Loucy (cell line): ENCODE results near the gene CD9.
"Not testable (repeated sequence)": the region's sequence is repeated elsewhere in the genome, so short reads cannot be mapped to it uniquely, and the experiment has no call there.

Experiments
- H2AFZ ChIP-seq: fragments of 200-600 bp; sonication (generic); 2 replicates; pipeline ENCODE4 v1.6.0; 2016; ENCODE audit warnings: antibody characterized with exemption, mild to moderate bottlenecking, low read length, moderate library complexity
- H3F3A ChIP-seq: fragments of 200-600 bp; 2 replicates; pipeline ENCODE4 v1.6.0; 2016; ENCODE audit warnings: antibody characterized with exemption, low read depth, mild to moderate bottlenecking
- H3K27me3 ChIP-seq: fragments of 200-600 bp; sonication (generic); 2 replicates; pipeline ENCODE4 v1.6.1; 2014; ENCODE audit warnings: low read length, mild to moderate bottlenecking; ENCODE audit not compliant: insufficient read depth, poor library complexity, severe bottlenecking
- H3K36me3 ChIP-seq: fragments of 200-600 bp; sonication (generic); 2 replicates; pipeline ENCODE4 v1.6.1; 2016; ENCODE audit warnings: low read length; ENCODE audit not compliant: insufficient read depth
- H3K4me1 ChIP-seq: fragments of 200-600 bp; sonication (generic); 2 replicates; pipeline ENCODE4 v1.5.1; 2014; ENCODE audit warnings: low read length, mild to moderate bottlenecking; ENCODE audit not compliant: insufficient read depth, poor library complexity, severe bottlenecking
- H3K4me2 ChIP-seq: fragments of 200-600 bp; sonication (generic); 2 replicates; pipeline ENCODE4 v1.6.0; 2014; ENCODE audit warnings: antibody characterized with exemption, low read length, low read depth, mild to moderate bottlenecking; ENCODE audit not compliant: poor library complexity, severe bottlenecking
- H3K4me3 ChIP-seq: fragments of 200-600 bp; sonication (generic); 2 replicates; pipeline ENCODE4 v1.5.1; 2014; ENCODE audit warnings: low read length, mild to moderate bottlenecking, mixed read lengths; ENCODE audit not compliant: poor library complexity, severe bottlenecking
- H3K79me2 ChIP-seq: fragments of 200-600 bp; sonication (generic); 2 replicates; pipeline ENCODE4 v1.6.1; 2014; ENCODE audit warnings: low read length; ENCODE audit not compliant: insufficient read depth
- H3K9ac ChIP-seq: fragments of 200-600 bp; sonication (generic); 2 replicates; pipeline ENCODE4 v1.6.0; 2014; ENCODE audit warnings: mild to moderate bottlenecking, low read depth, low read length, moderate library complexity; ENCODE audit not compliant: poor library complexity, severe bottlenecking
- H3K9me2 ChIP-seq: fragments of 200-600 bp; sonication (generic); replicated peaks from 2 replicates; pipeline ENCODE4 v1.6.1; 2016; ENCODE audit warnings: low read depth, low read length, mixed read lengths
- H3K9me3 ChIP-seq: fragments of 200-600 bp; sonication (generic); 2 replicates; pipeline ENCODE4 v1.6.1; 2014; ENCODE audit warnings: mild to moderate bottlenecking, antibody characterized with exemption, low read length, low read depth; ENCODE audit not compliant: insufficient read depth
- H4K20me1 ChIP-seq: fragments of 200-600 bp; sonication (generic); 2 replicates; pipeline ENCODE4 v1.6.0; 2014; ENCODE audit warnings: antibody characterized with exemption, low read length, mild to moderate bottlenecking; ENCODE audit not compliant: insufficient read depth, poor library complexity, severe bottlenecking
- EZH2phosphoT487 ChIP-seq: fragments of 200-600 bp; IDR thresholded peaks from 2 replicates; pipeline ENCODE4 v1.6.1; 2018; ENCODE audit warnings: antibody characterized with exemption, mild to moderate bottlenecking, moderate library complexity, borderline replicate concordance
- TF ChIP-seq, protein P1 (sequence below): fragments of 200-600 bp; sonication (generic); conservative IDR thresholded peaks from 2 replicates; pipeline ENCODE4 v1.5.1; 2014; ENCODE audit warnings: mild to moderate bottlenecking, antibody characterized with exemption, low read length

Gene CD9

DNA sequence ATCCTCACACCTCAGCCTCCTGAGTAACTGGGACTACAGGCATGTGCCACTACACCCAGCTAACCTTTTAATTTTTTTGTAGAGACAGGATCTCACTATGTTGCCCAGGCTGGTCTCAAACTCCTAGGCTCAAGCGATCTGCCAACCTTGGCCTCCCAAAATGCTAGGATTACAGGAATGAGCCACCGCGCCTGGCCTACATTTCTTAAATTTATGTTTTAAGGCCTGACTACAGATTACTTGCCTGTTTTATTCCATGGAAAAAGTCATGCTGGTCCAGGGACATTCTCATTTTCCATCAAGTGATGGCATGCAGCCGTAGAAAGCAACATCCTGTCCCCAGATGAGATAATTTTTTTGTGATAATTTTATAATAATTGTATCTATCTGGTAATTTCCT, 6.1 kb downstream of the CD9 start:
- Histone ChIP-seq H3K9ac (no peak overlapping the region), H4K20me1 (no peaks in the 10 kb centered on the region), H3K79me2 (no peaks in the 10 kb centered on the region), H3K9me3 (no peaks in the 10 kb centered on the region), H3K9me2 (no peaks in the 10 kb centered on the region), H3K36me3 (no peaks in the 10 kb centered on the region), H3K4me3 (no peak overlapping the region), H3K4me1 (peaks cover 4% of the 10 kb centered on the region), H3F3A (no peaks in the 10 kb centered on the region), H3K4me2 (no peak overlapping the region), H3K27me3 (no peaks in the 10 kb centered on the region), H2AFZ (no peak overlapping the region)
- TF ChIP-seq, protein P1, sequence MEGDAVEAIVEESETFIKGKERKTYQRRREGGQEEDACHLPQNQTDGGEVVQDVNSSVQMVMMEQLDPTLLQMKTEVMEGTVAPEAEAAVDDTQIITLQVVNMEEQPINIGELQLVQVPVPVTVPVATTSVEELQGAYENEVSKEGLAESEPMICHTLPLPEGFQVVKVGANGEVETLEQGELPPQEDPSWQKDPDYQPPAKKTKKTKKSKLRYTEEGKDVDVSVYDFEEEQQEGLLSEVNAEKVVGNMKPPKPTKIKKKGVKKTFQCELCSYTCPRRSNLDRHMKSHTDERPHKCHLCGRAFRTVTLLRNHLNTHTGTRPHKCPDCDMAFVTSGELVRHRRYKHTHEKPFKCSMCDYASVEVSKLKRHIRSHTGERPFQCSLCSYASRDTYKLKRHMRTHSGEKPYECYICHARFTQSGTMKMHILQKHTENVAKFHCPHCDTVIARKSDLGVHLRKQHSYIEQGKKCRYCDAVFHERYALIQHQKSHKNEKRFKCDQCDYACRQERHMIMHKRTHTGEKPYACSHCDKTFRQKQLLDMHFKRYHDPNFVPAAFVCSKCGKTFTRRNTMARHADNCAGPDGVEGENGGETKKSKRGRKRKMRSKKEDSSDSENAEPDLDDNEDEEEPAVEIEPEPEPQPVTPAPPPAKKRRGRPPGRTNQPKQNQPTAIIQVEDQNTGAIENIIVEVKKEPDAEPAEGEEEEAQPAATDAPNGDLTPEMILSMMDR = no peak
- no peak for TF ChIP-seq EZH2phosphoT487

DNA sequence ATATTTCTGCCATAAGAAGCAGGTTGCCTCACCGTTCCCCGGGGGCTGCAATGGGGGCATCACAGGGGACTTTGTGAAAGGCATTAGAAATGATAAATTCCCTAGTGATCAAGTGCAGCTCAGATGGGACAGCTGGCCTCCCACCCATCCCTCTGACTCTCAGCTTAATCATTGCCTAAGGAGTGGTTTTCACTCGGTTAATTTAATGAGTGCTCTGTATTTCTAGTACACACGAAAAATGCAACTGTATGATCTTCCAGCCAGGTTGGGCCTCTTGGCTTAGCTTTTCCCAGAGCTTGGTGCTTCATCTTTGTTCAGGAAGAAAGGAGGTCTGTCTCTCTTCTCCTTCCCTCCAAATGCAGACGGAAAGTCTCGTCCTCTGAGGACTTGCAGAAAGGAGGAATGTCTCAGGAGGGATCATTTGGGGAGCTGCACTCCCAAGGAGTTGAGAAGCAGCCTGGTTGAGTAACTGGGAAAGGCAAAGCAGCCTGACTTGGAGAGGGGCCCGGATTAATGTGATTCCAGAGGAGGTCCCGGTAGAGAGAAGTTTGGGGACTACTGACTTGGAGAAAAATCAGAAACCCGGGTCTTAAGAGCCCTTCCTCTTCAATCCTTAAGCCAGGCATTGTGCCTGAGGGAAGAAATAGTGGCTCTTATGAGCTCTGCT, 7.2 kb downstream of the CD9 start:
- H4K20me1 ChIP-seq = no peaks in the 10 kb centered on the region
- no peak overlapping the region for H3K4me2 ChIP-seq
- H3K4me1 ChIP-seq = peaks cover 4% of the 10 kb centered on the region
- no peaks in the 10 kb centered on the region for H3K9me2 ChIP-seq
- no peaks in the 10 kb centered on the region for H3K36me3 ChIP-seq
- no peaks in the 10 kb centered on the region for H3K9me3 ChIP-seq
- no peak for TF ChIP-seq EZH2phosphoT487
- TF ChIP-seq, protein P1 = no peak
- H3F3A ChIP-seq = no peaks in the 10 kb centered on the region
- H3K9ac ChIP-seq = no peak overlapping the region
- no peaks in the 10 kb centered on the region for H3K27me3 ChIP-seq
- no peak overlapping the region for H2AFZ ChIP-seq
- H3K4me3 ChIP-seq = no peak overlapping the region
- H3K79me2 ChIP-seq = no peaks in the 10 kb centered on the region

DNA sequence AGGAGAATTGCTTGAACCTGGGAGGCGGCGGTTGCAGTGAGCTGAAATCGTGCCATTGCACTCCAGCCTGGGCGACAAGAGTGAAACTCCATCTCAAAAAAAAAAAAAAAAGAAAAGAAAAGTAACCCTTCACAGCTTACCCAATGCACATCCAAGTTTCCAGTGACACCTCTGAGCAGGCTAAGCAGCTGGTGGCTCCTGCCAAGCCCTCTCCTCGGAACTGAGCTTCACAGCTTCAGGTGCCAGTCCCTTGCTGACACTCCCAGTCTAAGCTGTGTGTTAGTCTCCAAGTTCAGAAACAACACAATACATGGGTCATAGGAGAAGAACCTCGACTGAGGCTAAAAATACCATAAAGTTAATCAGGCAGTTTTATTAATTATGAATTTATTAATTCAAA, 7.9 kb downstream of the CD9 start:
- Histone ChIP-seq H3K4me3 (no peak overlapping the region), H3K36me3 (no peaks in the 10 kb centered on the region), H3K79me2 (no peaks in the 10 kb centered on the region), H3K4me1 (peaks cover 4% of the 10 kb centered on the region), H3K9ac (no peak overlapping the region), H2AFZ (no peak overlapping the region), H3K4me2 (no peak overlapping the region), H4K20me1 (no peaks in the 10 kb centered on the region), H3K27me3 (no peaks in the 10 kb centered on the region), H3F3A (no peaks in the 10 kb centered on the region), H3K9me3 (no peaks in the 10 kb centered on the region), H3K9me2 (no peaks in the 10 kb centered on the region)
- TF ChIP-seq, protein P1 = no peak
- no peak for TF ChIP-seq EZH2phosphoT487

DNA sequence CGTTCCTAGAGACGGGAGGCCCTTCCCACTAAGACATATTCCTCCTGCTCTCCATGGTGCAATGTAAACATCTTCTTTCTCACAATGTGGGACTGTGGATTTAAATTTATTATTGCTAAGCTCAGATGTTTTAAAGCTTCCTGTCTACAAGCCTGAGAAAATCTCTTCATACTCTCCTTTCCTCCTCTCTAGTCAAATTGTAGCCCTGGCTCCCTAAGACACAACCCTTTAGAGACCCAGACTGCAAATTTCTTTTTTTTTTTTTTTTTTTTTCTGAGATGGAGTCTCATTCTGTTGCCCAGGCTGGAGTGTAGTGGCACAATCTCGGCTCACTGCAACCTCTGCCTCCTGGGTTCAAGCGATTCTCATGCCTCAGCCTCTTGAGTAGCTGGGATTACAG, 9.2 kb downstream of the CD9 start:
- not testable (repeated sequence) for H3K36me3 ChIP-seq, H3K9me2 ChIP-seq, H2AFZ ChIP-seq, H3K79me2 ChIP-seq, H3K4me3 ChIP-seq, H3K9ac ChIP-seq, H3F3A ChIP-seq, H3K4me2 ChIP-seq, H3K4me1 ChIP-seq, H3K27me3 ChIP-seq, H4K20me1 ChIP-seq, H3K9me3 ChIP-seq
